GM19035 (cell line): Measurements from ENCODE around the gene C1orf35.
A peak's percentile ranks its signal among the peaks of the same experiment; 100 is the strongest.

Source experiments
- ATAC-seq: cut with Tn5 transposase; IDR thresholded peaks from one replicate; pipeline ENCODE4 v1.9.1; 2021; ENCODE audit not compliant: unreplicated experiment

Gene C1orf35

DNA sequence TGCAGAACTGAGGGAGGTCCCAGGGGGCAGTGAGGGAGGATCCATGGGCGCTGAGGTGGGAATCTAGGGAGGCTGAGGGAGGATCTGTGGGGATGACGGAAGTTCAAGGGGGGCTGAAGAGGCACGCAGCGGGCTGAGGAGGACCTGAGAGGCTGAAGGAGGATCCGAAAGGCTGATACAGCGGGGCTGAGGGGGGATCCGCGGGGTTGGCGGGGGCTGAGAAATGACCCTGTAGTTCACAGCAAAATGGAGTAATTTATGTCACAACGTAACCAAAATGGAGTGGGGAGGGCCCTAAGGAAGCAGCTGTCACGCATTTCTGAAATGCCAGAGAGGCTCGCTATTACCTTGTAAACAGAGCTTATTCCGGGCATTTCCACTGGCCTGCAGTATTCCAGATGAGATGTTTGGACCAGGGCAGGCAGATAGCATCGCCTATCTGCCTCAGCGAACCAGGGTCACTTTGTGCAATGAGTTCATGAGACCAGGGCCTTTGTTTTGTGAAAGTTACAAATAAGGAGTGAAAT is 6.9 kb upstream of the C1orf35 start:
- ATAC-seq = no peak

DNA sequence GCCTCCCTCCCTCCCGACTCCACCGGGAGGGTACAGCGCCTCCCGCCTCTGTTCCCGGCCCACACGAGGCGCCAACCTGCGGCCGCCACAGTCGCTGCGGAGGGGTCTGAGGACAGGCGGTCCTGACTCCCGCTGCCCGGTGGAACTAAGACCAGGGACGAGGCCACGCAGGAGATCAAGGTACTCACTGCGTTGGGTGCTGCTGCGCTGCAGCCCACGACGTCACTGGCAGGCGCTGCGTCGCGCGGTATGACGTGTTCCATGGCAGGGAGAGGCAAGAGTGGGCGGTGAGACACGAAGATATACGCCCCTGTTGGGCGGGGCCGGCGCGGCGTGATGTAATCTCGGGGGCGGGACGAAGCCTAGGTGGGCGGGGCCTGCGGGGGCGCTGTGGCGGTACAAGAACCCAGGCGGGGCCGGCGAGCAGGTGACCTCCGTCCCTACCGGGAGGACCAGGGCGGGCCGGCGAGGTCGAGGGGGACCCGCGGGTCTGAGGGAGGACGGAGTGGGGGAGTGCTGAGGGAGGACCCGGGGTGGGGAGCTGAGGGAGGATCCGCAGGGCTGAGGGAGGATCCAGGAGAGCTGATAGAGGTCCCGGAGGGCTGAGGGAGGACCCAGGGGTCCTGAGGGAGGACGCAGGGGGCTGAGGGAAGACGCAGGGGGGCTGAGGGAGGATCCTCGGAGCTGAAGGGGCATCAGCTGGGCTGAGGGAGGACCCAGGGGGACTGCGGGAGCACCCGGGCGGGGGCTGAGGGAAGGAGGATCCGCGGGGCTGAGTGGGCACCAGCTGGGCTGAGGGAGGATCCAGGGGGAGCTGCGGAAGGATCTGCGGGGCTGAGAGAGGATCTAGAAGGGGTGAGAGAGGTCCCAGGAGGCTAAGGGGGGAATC is 6.2 kb upstream of the C1orf35 start, which contains the start of gene MRPL55:
MRPL55 (minus strand) TSS at position 227 of the 889 bp plus-strand sequence. CDS start 1,039 bp downstream, outside the sequence.
- ATAC-seq = peak; percentile 94

DNA sequence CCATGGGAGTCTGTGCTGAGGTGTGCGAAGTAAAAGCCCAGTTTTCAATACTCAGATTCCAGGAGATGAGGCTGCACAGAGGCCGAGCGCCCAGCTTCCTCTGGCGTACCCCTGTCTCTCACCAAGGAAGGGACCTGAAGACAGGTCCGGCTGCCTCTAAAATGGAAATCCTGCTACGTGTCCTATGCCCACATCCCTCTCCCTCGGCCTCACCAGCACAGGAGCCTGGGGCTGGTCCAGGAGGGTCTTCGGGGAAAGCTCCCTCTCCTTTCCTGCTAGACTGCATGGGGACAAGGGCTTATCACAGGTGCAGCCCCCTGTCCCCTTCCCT is 5.6 kb upstream of the C1orf35 start:
- ATAC-seq = no peak

DNA sequence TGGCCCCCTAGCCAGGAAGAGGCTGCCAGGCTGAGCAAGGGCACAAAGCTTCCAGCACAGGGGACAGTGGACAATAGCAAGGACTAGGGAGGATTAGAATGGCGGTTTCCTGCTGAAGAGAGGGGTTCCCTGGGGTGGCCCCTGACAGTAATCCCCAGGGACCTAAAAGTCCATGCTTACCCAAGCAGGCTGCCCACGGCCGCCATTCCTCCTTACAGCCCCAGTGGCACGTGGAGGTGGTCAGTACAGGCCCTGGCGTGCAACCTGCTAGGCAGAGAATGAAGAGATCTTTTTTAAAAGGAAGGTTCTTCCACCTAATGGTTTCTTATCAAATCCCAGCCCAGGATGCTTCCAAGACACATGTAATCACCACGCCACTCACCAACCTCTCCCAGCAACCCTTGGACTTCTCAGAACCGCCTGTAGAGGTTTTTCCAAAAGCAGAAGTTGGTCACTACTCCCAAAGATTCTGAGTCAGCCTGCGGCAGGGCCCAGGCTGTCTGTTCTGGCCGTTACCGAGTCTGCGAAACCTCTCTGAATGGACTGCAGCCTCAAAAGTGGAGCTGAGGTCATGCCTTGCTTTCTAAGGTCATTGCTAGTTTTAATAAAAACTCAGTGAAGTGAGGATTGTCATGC is 5.0 kb upstream of the C1orf35 start:
- no peak for ATAC-seq

DNA sequence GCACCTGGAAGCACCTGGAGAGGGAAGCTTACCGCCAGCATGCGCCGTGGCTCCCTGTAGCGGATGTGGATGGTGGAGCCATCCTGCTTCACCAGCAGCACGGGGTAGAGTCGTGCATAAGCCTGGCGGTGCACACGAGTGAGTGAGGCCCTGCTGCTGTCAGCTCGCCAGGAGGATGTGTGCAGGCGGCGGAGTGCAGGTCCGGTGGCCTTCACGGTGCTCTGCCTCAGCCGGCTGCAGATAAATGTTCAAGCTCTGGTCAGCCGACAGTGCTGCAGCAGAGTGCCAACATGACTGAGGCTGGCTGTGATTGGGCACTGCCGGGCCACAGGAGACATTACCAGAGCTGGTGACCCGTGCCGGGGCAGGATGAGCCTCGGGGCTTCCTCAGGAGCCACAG is 4.5 kb upstream of the C1orf35 start:
- ATAC-seq = no peak

DNA sequence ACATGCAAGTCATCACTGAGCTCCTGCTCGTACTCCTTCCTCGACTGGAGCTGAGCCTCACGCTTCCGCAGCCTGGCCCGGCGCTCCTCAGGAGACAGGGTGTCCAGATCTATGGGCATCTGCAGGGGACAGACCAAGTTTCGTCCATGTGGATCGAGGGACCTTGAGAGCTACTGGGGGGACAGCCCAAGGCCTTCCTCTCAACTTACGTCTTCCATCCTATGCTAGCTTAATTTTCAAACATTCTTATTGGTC is 3.6 kb upstream of the C1orf35 start:
- ATAC-seq = no peak

DNA sequence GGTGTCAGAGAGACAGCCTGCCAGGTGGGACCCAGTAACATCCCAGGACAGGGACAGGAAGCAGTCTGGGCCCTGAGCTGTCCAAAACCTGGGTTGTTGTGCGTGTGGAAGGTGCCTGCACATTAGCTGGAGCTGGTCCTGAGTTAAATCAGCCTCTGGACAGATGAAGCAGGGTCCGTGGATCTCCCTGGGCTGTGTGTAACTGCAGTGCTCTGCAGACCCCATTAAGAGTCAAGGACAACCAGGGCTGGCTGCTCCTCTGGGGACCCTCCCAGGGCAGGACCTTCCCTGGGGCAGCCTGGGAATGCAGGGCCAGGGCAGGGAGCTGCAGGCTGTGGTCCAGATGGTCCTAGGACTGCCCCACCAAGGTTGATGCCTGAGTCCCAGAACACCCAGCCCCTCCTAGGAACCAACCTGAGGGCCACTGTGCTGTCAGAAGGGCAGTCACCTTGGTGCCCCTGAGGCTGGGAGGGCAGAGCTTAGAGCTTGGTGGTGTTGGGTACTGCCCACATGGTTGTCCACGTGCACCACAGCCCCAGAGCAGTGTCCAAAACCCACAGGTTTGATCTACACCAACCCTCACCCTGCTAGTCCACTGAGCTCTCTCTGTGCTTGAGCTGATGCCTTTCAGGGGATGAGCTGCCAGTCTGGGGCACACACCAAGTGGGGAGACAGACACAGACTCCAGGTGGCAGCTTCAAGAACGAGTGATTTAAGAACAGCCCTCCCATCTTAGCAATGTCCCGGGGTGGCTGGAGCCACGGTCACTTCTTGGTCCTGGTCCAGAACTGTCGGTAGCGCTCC is 3.1 kb upstream of the C1orf35 start:
- no peak for ATAC-seq

DNA sequence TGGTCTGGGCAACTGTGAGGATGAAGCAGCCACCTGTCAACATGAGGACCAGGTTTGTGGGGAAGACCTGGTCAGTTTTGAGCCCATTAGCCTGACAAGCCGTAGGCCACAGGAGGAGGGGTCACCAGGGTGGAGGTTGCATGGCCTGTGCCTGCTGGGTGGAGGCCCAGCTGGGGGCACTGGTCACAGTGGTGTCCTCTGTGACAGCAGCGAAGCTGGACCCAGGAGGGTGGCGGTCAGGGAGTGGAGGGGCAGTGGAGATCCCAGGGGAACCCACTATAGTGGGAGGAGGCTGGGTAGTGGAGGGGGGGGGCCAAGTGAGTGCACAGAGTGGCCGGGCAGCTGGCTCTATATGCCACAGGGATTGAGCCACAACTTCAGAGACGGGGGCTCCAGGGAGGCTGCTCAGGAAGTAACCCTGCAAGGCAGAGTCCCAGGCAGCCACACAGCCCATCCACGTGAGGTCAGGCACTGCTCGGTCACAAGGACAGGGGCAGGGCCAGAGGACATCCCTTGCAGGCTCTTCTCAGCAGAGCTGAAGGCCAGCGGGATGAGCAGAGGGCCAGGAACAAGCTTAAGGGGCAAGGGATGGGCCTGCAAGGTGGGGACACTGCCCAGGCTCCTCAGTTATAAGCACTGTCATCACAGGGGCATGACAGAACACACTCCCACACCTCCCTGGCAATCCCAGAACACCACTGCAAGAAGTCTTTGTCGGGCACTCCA is 2.3 kb upstream of the C1orf35 start:
- ATAC-seq = no peak

DNA sequence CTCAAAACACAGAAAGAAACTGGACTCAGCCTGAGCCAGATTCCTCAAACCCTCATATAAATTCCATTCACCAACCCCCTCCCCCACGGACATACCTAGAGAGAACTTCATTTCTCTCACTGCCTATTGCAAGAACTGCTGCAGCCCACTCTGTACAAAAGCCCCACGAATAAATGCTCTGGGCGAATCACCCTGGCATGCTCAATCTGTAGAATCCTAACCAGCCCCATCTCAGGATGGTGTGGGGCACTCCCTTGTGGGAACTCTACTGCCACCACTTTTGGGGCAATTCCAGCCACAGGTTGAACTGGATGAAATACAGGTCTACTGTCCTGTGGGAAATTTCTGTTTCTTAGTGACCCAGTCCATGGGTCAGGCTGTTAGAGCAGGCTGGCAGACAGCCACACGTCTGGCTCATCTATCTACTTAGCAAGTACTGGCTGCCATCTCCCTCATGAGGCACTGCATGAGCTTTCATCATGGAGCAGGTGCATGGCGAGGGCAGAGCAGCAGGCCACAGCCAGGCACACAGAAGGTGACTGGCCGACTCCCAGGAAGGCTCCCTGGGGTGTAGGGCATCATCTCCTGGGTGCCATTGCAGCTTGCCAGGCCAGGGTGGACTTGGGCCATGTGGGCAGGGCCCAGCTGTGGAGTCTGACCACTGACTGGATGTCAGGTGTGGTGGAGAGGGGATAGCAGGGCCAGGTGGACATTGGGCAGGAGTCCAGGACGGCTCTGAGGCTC is 1.6 kb upstream of the C1orf35 start:
- no peak for ATAC-seq

DNA sequence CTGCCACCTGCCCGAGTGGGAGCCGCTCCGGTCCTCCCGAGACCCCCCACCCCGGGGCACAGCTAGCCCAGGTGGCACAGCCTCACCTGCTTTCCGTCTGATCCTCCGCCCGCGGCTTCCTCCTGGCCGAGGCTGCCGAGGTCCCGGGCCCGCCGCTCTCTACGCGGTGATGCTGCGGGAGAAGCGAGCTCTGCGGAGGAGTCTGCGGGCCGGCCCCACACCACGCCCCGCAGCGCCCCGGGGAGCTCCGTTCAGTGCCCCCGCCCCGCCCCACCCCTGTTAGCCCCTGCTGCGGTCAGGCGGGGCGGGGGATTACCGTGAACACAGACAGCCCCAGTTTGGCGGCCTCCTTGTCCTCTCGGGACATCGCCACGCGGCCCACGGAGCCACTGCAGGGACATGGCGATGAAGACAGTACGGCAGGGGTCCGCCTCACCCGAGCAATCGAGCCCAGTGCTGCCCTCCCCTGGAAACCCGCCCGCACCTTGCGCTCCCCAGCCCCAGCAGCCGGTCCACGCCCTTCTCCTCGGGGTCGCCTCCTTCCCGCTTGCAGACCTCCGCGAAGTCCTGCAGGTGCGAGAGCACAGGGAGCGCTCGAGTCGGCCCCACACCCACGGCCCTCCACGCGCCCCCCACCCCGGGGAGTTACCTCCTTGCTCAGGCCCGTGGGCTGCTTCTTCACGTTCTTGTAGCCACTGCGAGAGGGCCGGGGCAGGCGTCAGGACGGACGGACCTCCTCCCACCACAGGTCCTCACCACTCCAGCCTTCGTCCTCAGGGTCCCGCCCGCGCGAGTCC is 933 bp downstream of the C1orf35 start:
- peak; percentile 26 for ATAC-seq

DNA sequence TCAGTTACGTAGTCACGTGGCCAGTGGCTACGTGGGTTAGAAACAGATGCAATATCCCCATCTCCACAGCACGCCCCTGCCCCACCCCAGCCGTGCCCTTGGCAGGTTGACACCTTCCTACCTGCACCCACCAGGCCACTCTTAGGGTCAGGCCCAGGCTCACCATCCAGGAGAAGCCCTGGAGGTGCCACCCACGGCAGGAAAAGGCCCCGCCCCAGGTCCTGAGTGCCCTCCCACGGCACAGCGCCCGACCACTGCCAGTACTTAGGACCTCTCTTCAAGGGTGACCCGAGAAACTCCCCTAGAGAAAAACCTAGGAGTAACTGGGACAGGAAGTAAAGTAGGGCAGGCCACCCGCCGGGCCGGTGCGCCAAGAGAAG is 1.5 kb downstream of the C1orf35 start:
- ATAC-seq = no peak

DNA sequence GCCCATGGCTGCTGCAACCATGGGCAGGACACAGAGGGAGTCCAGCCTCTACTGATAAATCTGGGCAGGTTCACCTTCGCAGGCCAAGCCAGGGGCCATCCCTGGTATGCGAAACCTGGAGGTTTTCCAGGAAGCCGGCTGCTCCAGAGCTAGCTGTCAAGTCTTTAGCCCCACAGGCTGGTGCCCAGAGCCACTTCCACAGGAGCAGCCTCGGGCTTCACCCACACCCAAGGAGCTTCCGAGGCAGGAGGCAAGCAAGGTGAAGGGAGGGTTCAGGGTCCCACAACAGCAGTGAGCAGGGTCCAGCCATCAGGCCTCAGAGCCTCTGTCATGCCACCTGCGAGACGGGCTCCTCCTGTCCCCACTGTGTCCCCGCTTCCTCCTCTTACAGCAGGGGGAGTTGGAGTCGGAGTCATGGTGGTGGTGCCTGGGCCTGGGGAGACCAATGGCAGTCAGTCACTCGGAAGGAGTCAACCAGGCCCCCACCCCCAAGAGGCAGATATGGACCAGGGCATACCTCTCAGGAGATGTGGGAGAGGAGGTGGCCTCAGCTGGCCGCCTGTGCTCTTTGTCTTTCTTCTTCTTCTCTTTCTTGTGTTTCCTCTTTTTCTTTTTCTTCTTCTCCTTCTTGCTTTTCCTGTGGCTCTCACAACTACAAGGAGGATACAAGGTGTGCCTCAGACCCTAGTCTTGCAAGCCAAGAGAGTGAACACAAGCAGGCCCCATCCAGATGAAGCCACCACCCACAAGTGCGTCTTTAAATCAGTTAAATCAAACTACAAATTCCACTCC is 2.1 kb downstream of the C1orf35 start:
- no peak for ATAC-seq

DNA sequence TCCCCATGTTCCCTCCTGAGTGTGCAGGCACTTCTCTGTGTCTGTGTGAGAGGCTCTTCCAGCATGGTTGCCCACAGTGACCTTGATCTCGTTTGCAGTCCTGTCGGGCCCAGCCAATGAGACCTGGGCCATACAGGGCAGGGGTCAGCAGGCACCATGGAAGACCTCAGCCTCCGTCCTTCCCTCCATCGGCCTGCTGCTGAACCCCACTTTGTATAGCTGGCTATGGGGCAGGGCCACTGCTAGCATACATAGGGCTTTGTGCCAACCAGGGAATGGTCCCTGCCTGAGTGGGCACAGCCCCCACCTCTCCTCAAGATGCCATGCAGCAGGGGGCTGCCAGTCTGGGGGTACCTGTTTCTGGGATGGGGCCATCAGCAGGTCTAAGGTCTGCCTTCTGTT is 3.8 kb downstream of the C1orf35 start:
- ATAC-seq = no peak

DNA sequence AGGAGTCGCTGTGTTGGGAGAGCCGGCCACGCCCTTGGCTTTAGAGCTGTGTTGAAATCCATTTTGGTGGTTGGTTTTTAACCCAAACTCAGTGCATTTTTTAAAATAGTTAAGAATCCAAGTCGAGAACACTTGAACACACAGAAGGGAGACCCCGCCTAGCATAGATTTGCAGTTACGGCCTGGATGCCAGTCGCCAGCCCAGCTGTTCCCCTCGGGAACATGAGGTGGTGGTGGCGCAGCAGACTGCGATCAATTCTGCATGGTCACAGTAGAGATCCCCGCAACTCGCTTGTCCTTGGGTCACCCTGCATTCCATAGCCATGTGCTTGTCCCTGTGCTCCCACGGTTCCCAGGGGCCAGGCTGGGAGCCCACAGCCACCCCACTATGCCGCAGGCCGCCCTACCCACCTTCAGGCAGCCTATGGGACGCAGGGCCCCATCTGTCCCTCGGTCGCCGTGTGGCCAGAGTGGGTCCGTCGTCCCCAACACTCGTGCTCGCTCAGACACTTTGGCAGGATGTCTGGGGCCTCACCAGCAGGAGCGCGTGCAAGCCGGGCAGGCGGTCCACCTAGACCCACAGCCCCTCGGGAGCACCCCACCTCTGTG is 4.7 kb downstream of the C1orf35 start:
- no peak for ATAC-seq

DNA sequence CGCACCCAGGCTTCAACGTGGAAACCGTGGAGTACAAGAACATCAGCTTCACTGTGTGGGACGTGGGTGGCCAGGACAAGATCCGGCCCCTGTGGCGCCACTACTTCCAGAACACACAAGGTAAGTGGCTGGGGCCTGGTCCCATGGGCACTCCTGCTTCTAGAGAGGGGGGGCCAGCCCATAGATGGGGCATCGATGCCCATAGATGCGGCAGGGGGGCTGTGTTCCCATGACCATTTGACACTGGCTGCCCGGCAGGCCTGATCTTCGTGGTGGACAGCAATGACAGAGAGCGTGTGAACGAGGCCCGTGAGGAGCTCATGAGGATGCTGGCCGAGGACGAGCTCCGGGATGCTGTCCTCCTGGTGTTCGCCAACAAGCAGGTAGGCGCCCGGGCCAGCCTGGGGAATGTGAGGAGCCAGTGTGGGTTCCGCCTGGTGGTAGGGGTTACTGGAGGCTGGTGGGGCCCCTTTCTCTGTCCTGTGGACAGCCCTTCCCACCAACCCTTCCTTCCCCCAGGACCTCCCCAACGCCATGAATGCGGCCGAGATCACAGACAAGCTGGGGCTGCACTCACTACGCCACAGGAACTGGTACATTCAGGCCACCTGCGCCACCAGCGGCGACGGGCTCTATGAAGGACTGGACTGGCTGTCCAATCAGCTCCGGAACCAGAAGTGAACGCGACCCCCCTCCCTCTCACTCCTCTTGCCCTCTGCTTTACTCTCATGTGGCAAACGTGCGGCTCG is 5.6 kb downstream of the C1orf35 start:
- ATAC-seq = no peak

DNA sequence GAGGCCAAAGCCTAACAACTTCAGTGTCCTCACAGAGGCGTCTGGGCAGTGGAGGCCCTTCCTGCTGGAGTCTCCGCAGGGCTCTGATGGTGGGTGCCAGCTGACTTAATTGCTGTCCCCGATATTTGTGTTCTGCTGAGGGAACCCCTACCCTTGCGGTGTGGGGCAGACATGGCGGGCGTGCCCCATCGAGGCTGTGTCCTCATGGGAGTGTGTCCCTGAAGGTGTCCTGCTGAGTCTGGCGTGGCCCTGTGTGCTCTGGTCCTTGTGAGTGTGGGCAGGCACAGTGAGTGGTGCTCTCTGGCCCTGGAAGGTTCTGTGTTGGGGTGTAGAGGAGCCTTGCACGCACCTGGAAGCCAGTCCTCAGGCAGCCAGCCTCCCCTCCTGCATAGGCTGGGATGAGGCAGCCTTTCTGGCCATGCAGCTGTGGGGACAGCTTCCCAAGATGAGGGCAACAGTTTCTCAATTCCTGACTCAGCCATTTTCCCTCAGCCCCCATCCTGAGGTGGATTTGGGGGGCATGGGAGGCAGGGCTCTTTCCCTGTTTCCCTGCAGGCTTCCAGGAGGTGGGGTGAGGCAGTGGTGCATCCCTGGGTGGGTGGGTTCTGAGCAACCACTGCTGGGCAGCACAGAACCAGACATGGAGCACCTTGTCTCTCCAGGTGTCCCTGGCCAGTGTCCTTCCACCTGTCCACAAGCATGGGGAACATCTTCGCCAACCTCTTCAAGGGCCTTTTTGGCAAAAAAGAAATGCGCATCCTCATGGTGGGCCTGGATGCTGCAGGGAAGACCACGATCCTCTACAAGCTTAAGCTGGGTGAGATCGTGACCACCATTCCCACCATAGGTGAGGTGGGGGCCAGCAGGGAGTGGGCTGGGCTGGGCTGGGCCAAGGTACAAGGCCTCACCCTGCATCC is 6.5 kb downstream of the C1orf35 start:
- no peak for ATAC-seq

DNA sequence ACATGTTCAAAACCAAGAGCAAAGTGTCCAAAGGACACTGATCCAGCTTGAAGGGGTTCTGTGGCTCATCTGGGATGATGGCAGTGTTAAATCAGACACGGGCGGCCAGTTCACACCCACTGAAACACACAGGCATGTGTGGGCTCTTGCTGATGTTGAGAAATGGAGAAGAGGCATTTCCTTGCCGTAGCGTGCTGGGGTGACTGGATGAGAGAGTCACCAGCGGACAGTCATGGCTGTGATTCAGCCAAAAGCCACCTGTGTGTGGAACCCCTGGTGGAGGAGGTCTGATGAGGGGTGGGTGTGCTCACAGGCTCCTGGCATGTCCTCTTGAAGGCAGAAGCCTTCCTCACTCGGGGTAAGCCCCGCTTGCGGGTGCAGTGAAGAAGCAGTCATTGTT is 7.2 kb downstream of the C1orf35 start:
- ATAC-seq = no peak
